Mesothelial cell of epicardium (in vitro differentiated cells): ENCODE measurements around the gene NSL1. TPM values are rescaled to one million over a fixed set of nuclear protein-coding genes. Genes with fewer than 3 reads are reported as not detected.

ENCODE experiments used
- DNase-seq, 2 experiments: peaks; one replicate each; pipeline ENCODE4 v3.0.0; 2021; ENCODE audit warnings: low spot score in 2 of 2; ENCODE audit not compliant: unreplicated experiment in 2 of 2
- H3K27ac Mint-ChIP-seq: 2 replicates; pipeline ENCODE4 v1.8.0; 2021; ENCODE audit warnings: mixed read lengths
- H3K27me3 Mint-ChIP-seq: 2 replicates; pipeline ENCODE4 v1.8.0; 2021; ENCODE audit warnings: low read depth, mixed read lengths
- H3K36me3 Mint-ChIP-seq: 2 replicates; pipeline ENCODE4 v1.8.0; 2021; ENCODE audit warnings: mixed read lengths
- H3K4me1 Mint-ChIP-seq: 2 replicates; pipeline ENCODE4 v1.8.0; 2021; ENCODE audit warnings: mixed read lengths
- H3K4me3 Mint-ChIP-seq: 2 replicates; pipeline ENCODE4 v1.8.0; 2021; ENCODE audit warnings: mild to moderate bottlenecking, moderate library complexity, mixed read lengths
- H3K9me3 Mint-ChIP-seq: 2 replicates; pipeline ENCODE4 v1.8.0; 2021; ENCODE audit warnings: mixed read lengths
- CTCF ChIP-seq: fragments of 200-600 bp; sonication (generic); IDR thresholded peaks from one replicate; pipeline ENCODE4 v1.5.0; 2021; ENCODE audit warnings: antibody characterized with exemption; ENCODE audit not compliant: unreplicated experiment
- total RNA-seq: library from RNA; stranded (reverse); gene quantifications from 3 replicates; pipeline ENCODE4 v1.2.1, GENCODE V29; 2021

NSL1 gene
- total RNA-seq, 1 donor from 2014 or later, result 26.1 TPM

- H3K36me3 Mint-ChIP-seq, result no peaks in the 10 kb centered on the region
- H3K27ac Mint-ChIP-seq, result no peak overlapping the region
- H3K9me3 Mint-ChIP-seq, result no peaks in the 10 kb centered on the region
- H3K4me1 Mint-ChIP-seq, result peaks cover 15% of the 10 kb centered on the region
- no peak for DNase-seq
- no peaks in the 10 kb centered on the region for H3K27me3 Mint-ChIP-seq
- no peak overlapping the region for H3K4me3 Mint-ChIP-seq
- TF ChIP-seq CTCF, result no peak
These were observed 37.4 kb downstream of the NSL1 start for GRCh38 chr1:212754193-212754592.

- TF ChIP-seq CTCF, result no peak
These were observed 37.8 kb downstream of the NSL1 start for GRCh38 chr1:212753749-212754148.

GRCh38 chr1:212752934-212753497 lies 38.6 kb downstream of the NSL1 start:
- DNase-seq, result no peak
- Mint-ChIP-seq H3K27me3 (no peaks in the 10 kb centered on the region), H3K4me1 (peaks cover 15% of the 10 kb centered on the region), H3K4me3 (no peak overlapping the region), H3K27ac (no peak overlapping the region), H3K36me3 (no peaks in the 10 kb centered on the region), H3K9me3 (no peaks in the 10 kb centered on the region)
- no peak for TF ChIP-seq CTCF

More at GRCh38 chr1:212753749-212754148, 37.8 kb downstream of the NSL1 start:
- H3K4me3 Mint-ChIP-seq, result no peak overlapping the region
- H3K27ac Mint-ChIP-seq, result no peak overlapping the region
- no peaks in the 10 kb centered on the region for H3K36me3 Mint-ChIP-seq
- peaks cover 15% of the 10 kb centered on the region for H3K4me1 Mint-ChIP-seq
- DNase-seq, result no peak
- H3K27me3 Mint-ChIP-seq, result no peaks in the 10 kb centered on the region
- H3K9me3 Mint-ChIP-seq, result no peaks in the 10 kb centered on the region

GRCh38 chr1:212752252-212752933 lies 39.2 kb downstream of the NSL1 start:
- Mint-ChIP-seq H3K27me3 (no peaks in the 10 kb centered on the region), H3K36me3 (peaks cover 1% of the 10 kb centered on the region), H3K4me3 (no peak overlapping the region), H3K4me1 (peaks cover 15% of the 10 kb centered on the region), H3K9me3 (peaks cover under 1% of the 10 kb centered on the region), H3K27ac (no peak overlapping the region)
- TF ChIP-seq CTCF, result no peak
- DNase-seq, result no peak

- Mint-ChIP-seq H3K4me1 (peaks cover 15% of the 10 kb centered on the region), H3K27ac (peak overlapping the region; percentile 85), H3K27me3 (no peaks in the 10 kb centered on the region), H3K4me3 (no peak overlapping the region), H3K36me3 (peaks cover 19% of the 10 kb centered on the region), H3K9me3 (peaks cover 8% of the 10 kb centered on the region)
- peak; percentile 59 for TF ChIP-seq CTCF
- DNase-seq, result no peak
These were observed 41.6 kb downstream of the NSL1 start for GRCh38 chr1:212749821-212750535.
